Right lobe of liver (tissue), 4 donors: Measurements from ENCODE around the gene BANP.
"Not testable (repeated sequence)": the region's sequence is repeated elsewhere in the genome, so short reads cannot be mapped to it uniquely, and the experiment has no call there.

Experiments used
- POLR2A ChIP-seq: fragments of 450-650 bp; IDR thresholded peaks from one replicate; pipeline ENCODE4 v1.6.1; 2017; ENCODE audit warnings: antibody characterized with exemption, mild to moderate bottlenecking
- TF ChIP-seq, protein P1 (sequence below), 4 donors: fragments of 200-600 bp in 3 of 4; fragments of 450-650 bp in 1 of 4; IDR thresholded peaks; one replicate each; pipeline versions ENCODE4 v1.5.1 to v1.8.0; 2016 to 2022; ENCODE audit warnings: antibody characterized with exemption in 4 of 4, mild to moderate bottlenecking in 2 of 4
- donor health status: DM: no; HTN: no; CAD: no.
- donor health status: DM: no; HTN: no; CAD: no.
- donor health status: DM: no; HTN: yes; CAD: no.

DNA sequence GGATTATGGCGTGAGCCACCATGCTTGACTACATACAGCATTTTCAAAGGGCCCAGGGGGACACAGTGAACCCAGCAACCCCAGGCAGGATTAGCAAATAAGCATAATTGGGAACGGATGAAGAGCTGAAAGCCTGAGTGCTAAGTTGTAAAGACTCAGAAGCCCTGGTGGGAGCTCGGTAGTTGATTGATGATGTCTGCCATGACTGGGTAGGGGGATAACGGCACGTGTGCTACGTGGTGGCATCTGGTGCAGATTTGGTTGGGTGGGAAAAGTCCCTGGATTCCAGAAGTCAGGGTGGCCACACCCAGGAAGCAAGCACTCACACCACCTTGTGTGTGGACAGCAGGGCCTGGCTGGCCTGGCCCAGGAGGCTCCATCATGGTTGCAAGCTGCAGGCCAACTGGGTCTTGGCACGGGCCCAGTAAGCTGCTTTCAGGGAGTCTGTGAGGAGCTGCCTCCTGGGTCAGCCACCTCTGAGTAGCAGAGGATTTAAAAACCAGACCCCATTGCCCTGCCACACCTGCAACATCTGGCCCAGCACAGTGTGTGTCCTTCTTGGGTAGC, 154.4 kb downstream of the BANP start:
- TF ChIP-seq, protein P1, sequence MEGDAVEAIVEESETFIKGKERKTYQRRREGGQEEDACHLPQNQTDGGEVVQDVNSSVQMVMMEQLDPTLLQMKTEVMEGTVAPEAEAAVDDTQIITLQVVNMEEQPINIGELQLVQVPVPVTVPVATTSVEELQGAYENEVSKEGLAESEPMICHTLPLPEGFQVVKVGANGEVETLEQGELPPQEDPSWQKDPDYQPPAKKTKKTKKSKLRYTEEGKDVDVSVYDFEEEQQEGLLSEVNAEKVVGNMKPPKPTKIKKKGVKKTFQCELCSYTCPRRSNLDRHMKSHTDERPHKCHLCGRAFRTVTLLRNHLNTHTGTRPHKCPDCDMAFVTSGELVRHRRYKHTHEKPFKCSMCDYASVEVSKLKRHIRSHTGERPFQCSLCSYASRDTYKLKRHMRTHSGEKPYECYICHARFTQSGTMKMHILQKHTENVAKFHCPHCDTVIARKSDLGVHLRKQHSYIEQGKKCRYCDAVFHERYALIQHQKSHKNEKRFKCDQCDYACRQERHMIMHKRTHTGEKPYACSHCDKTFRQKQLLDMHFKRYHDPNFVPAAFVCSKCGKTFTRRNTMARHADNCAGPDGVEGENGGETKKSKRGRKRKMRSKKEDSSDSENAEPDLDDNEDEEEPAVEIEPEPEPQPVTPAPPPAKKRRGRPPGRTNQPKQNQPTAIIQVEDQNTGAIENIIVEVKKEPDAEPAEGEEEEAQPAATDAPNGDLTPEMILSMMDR (IDR thresholded peaks at IDR 0.05) = not testable (repeated sequence)
- not testable (repeated sequence) for TF ChIP-seq POLR2A
